ENCODE results near the gene THEM5.

- no peak for TF ChIP-seq POLR2A (IDR thresholded peaks at IDR 0.05; ENCODE audit: low read depth, low read length)
- no peak for TF ChIP-seq POLR2AphosphoS5 (IDR thresholded peaks at IDR 0.05; ENCODE audit: low read depth, low read length)
These were observed 27.5 kb downstream of the THEM5 start for GRCh38 chr1:151825751-151826660.

All from GM12892 (cell line).